ENCODE data around the gene SVOP. TPM values are rescaled to one million over a fixed set of nuclear protein-coding genes. Genes with fewer than 3 reads are reported as not detected.

The SVOP gene
- total RNA-seq, 2 donors from 2014 or later = not detected

GRCh38 chr12:108914121-108914531, 106.7 kb downstream of the SVOP start:
- Mint-ChIP-seq H3K4me1 (no peaks in the 10 kb centered on the region), H3K27ac (no peak overlapping the region), H3K9me3 (no peaks in the 10 kb centered on the region), H3K36me3 (ENCODE audit: low read depth) (no peaks in the 10 kb centered on the region), H3K4me3 (no peak overlapping the region), H3K27me3 (no peaks in the 10 kb centered on the region)
- ATAC-seq (replicated peaks) = no peak

GRCh38 chr12:108912361-108912760, 108.5 kb downstream of the SVOP start:
- ATAC-seq (replicated peaks) = no peak
- H3K36me3 Mint-ChIP-seq (ENCODE audit: low read depth) = no peaks in the 10 kb centered on the region
- no peak overlapping the region for H3K4me3 Mint-ChIP-seq
- H3K27ac Mint-ChIP-seq = no peak overlapping the region
- H3K27me3 Mint-ChIP-seq = no peaks in the 10 kb centered on the region
- no peaks in the 10 kb centered on the region for H3K9me3 Mint-ChIP-seq
- H3K4me1 Mint-ChIP-seq = no peaks in the 10 kb centered on the region

GRCh38 chr12:108911915-108912314, 109.0 kb downstream of the SVOP start:
- Mint-ChIP-seq H3K4me1 (no peaks in the 10 kb centered on the region), H3K4me3 (no peak overlapping the region), H3K36me3 (ENCODE audit: low read depth) (no peaks in the 10 kb centered on the region), H3K27ac (no peak overlapping the region), H3K27me3 (peaks cover 3% of the 10 kb centered on the region), H3K9me3 (no peaks in the 10 kb centered on the region)
- no peak for ATAC-seq (replicated peaks)

GRCh38 chr12:108910336-108910735, 110.5 kb downstream of the SVOP start:
- Mint-ChIP-seq H3K27ac (no peak overlapping the region), H3K9me3 (no peaks in the 10 kb centered on the region), H3K4me3 (no peak overlapping the region), H3K36me3 (ENCODE audit: low read depth) (no peaks in the 10 kb centered on the region), H3K27me3 (peaks cover 10% of the 10 kb centered on the region), H3K4me1 (no peaks in the 10 kb centered on the region)
- no peak for ATAC-seq (replicated peaks)

- Mint-ChIP-seq H3K4me1 (no peaks in the 10 kb centered on the region), H3K9me3 (no peaks in the 10 kb centered on the region), H3K27ac (no peak overlapping the region), H3K36me3 (ENCODE audit: low read depth) (no peaks in the 10 kb centered on the region), H3K4me3 (no peak overlapping the region), H3K27me3 (peaks cover 10% of the 10 kb centered on the region)
- no peak for ATAC-seq (replicated peaks)
Measured at GRCh38 chr12:108907839-108908351, 113.0 kb downstream of the SVOP start.

GRCh38 chr12:108906971-108907370, 113.9 kb downstream of the SVOP start:
- Mint-ChIP-seq H3K36me3 (ENCODE audit: low read depth) (no peaks in the 10 kb centered on the region), H3K27me3 (peaks cover 10% of the 10 kb centered on the region), H3K4me1 (no peaks in the 10 kb centered on the region), H3K9me3 (no peaks in the 10 kb centered on the region), H3K27ac (no peak overlapping the region), H3K4me3 (no peak overlapping the region)
- ATAC-seq (replicated peaks) = no peak

- H3K36me3 Mint-ChIP-seq (ENCODE audit: low read depth) = no peaks in the 10 kb centered on the region
- H3K9me3 Mint-ChIP-seq = no peaks in the 10 kb centered on the region
- no peaks in the 10 kb centered on the region for H3K4me1 Mint-ChIP-seq
- no peak overlapping the region for H3K4me3 Mint-ChIP-seq
- no peak for ATAC-seq (replicated peaks)
- H3K27ac Mint-ChIP-seq = no peak overlapping the region
- peaks cover 10% of the 10 kb centered on the region for H3K27me3 Mint-ChIP-seq
Measured at GRCh38 chr12:108905725-108906124, 115.1 kb downstream of the SVOP start.

- Mint-ChIP-seq H3K4me1 (no peaks in the 10 kb centered on the region), H3K27ac (no peak overlapping the region), H3K4me3 (no peak overlapping the region), H3K9me3 (no peaks in the 10 kb centered on the region), H3K36me3 (ENCODE audit: low read depth) (no peaks in the 10 kb centered on the region), H3K27me3 (peaks cover 5% of the 10 kb centered on the region)
- ATAC-seq (replicated peaks) = no peak
Measured at GRCh38 chr12:108899145-108899544, 121.7 kb downstream of the SVOP start.

GRCh38 chr12:108896817-108897216, 124.1 kb downstream of the SVOP start:
- ATAC-seq (replicated peaks) = no peak

GRCh38 chr12:108896336-108896735, 124.5 kb downstream of the SVOP start:
- H3K27me3 Mint-ChIP-seq = peaks cover 5% of the 10 kb centered on the region
- no peak overlapping the region for H3K27ac Mint-ChIP-seq
- no peaks in the 10 kb centered on the region for H3K36me3 Mint-ChIP-seq (ENCODE audit: low read depth)
- no peak for ATAC-seq (replicated peaks)
- no peaks in the 10 kb centered on the region for H3K4me1 Mint-ChIP-seq
- no peak overlapping the region for H3K4me3 Mint-ChIP-seq
- H3K9me3 Mint-ChIP-seq = no peaks in the 10 kb centered on the region

More at GRCh38 chr12:108896817-108897216, 124.1 kb downstream of the SVOP start:
- Mint-ChIP-seq H3K9me3 (no peaks in the 10 kb centered on the region), H3K27me3 (peaks cover 5% of the 10 kb centered on the region), H3K36me3 (ENCODE audit: low read depth) (no peaks in the 10 kb centered on the region), H3K27ac (no peak overlapping the region), H3K4me1 (no peaks in the 10 kb centered on the region), H3K4me3 (no peak overlapping the region)

GRCh38 chr12:108895220-108895802, 125.6 kb downstream of the SVOP start:
- Mint-ChIP-seq H3K4me3 (no peak overlapping the region), H3K27me3 (peaks cover 5% of the 10 kb centered on the region), H3K4me1 (no peaks in the 10 kb centered on the region), H3K9me3 (peaks cover 4% of the 10 kb centered on the region), H3K36me3 (ENCODE audit: low read depth) (no peaks in the 10 kb centered on the region), H3K27ac (no peak overlapping the region)
- ATAC-seq (replicated peaks) = no peak

GRCh38 chr12:108890208-108890607, 130.7 kb downstream of the SVOP start:
- no peak overlapping the region for H3K27ac Mint-ChIP-seq
- no peak for ATAC-seq (replicated peaks)
- H3K4me1 Mint-ChIP-seq = no peaks in the 10 kb centered on the region
- peaks cover 5% of the 10 kb centered on the region for H3K9me3 Mint-ChIP-seq
- H3K27me3 Mint-ChIP-seq = peaks cover under 1% of the 10 kb centered on the region
- H3K4me3 Mint-ChIP-seq = no peak overlapping the region
- no peaks in the 10 kb centered on the region for H3K36me3 Mint-ChIP-seq (ENCODE audit: low read depth)

- H3K27ac Mint-ChIP-seq = no peak overlapping the region
- no peaks in the 10 kb centered on the region for H3K4me1 Mint-ChIP-seq
- H3K9me3 Mint-ChIP-seq = peaks cover 5% of the 10 kb centered on the region
- H3K36me3 Mint-ChIP-seq (ENCODE audit: low read depth) = no peaks in the 10 kb centered on the region
- ATAC-seq (replicated peaks) = no peak
- H3K4me3 Mint-ChIP-seq = no peak overlapping the region
- H3K27me3 Mint-ChIP-seq = no peaks in the 10 kb centered on the region
Measured at GRCh38 chr12:108888031-108888430, 132.8 kb downstream of the SVOP start.

GRCh38 chr12:108886873-108887629, 133.8 kb downstream of the SVOP start:
- Mint-ChIP-seq H3K27me3 (no peaks in the 10 kb centered on the region), H3K9me3 (peaks cover 5% of the 10 kb centered on the region), H3K4me3 (no peak overlapping the region), H3K4me1 (no peaks in the 10 kb centered on the region), H3K27ac (no peak overlapping the region), H3K36me3 (ENCODE audit: low read depth) (no peaks in the 10 kb centered on the region)
- no peak for ATAC-seq (replicated peaks)

Data from activated T-helper 17 cell treated with anti-CD3 and anti-CD28 coated beads, Interleukin-2, amount 50 U/mL, for 72 hours (primary cell).